NCI-H1930 (cell line): ENCODE results near the gene TET3.

Experiments
- DNase-seq, 2 experiments: peaks; one replicate each; lab custom pipeline; 2025; lab: John Stamatoyannopoulos, UW

The TET3 gene

DNA sequence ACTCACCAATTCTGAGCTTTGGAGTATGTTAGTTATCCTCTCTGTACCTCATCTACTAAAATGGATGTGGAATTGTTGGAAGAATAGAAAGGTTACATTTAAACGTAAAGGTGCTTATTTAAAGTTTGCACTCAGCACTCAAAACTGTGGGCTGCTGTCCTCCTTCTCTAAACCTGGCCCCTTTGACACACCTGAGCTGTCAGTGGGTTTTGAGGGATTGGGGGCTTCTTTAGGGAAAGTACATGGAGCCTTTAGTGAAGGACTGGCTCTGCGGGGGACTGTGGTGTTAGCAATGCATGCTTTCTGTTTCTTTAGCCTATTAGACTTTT is 47.2 kb downstream of the TET3 start:
- DNase-seq: no peak

DNA sequence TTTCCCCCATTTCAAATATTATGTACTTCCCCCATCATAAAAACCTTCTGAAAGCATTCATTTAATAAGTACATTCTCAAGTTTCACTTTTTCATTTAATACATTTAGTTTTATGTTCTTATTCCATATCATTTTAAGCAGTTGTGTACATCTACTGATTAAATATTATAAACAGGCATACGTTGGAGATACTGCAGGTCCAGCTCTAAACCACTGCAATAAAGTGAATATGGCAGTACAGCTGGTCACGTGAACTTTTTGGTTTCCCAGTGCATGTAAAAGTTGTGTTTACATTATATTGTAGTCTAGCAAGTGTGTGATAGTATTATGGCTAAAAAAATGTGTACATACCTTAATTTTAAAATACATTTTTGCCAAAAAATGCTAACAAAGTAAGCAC is 48.7 kb downstream of the TET3 start:
- DNase-seq: no peak
